Smooth muscle cell (in vitro differentiated cells): ENCODE results near the gene ITGA8. TPM values are rescaled to one million over a fixed set of nuclear protein-coding genes. Genes with fewer than 3 reads are reported as not detected.
"Not testable (repeated sequence)": the region's sequence is repeated elsewhere in the genome, so short reads cannot be mapped to it uniquely, and the experiment has no call there.

Source experiments
- DNase-seq: peaks from one replicate; lab custom pipeline; 2025; ENCODE audit not compliant: unreplicated experiment; lab: John Stamatoyannopoulos, UW
- H2AFZ ChIP-seq: fragments of 200-600 bp; sonication (generic); 2 replicates; pipeline ENCODE4 v1.6.0; 2016; ENCODE audit warnings: antibody characterized with exemption, low read depth, mild to moderate bottlenecking
- H3F3A ChIP-seq: fragments of 200-600 bp; sonication (generic); 2 replicates; pipeline ENCODE4 v1.6.0; 2017; ENCODE audit warnings: antibody characterized with exemption, low read depth
- H3K27ac ChIP-seq: fragments of 200-600 bp; sonication (generic); 2 replicates; pipeline ENCODE4 v1.5.1; 2016; ENCODE audit warnings: low read depth, mild to moderate bottlenecking
- H3K27me3 ChIP-seq: fragments of 200-600 bp; sonication (generic); 2 replicates; pipeline ENCODE4 v1.6.1; 2016; ENCODE audit warnings: low read depth, mild to moderate bottlenecking
- H3K36me3 ChIP-seq: fragments of 200-600 bp; sonication (generic); 2 replicates; pipeline ENCODE4 v1.5.1; 2016; ENCODE audit warnings: low read depth
- H3K4me1 ChIP-seq: fragments of 200-600 bp; sonication (generic); 2 replicates; pipeline ENCODE4 v1.5.1; 2016; ENCODE audit warnings: low read depth
- H3K4me2 ChIP-seq: fragments of 200-600 bp; sonication (generic); 2 replicates; pipeline ENCODE4 v1.6.0; 2016; ENCODE audit warnings: mild to moderate bottlenecking
- H3K4me3 ChIP-seq: fragments of 200-600 bp; sonication (generic); 2 replicates; pipeline ENCODE4 v1.5.1; 2016; ENCODE audit warnings: mild to moderate bottlenecking
- H3K79me2 ChIP-seq: fragments of 200-600 bp; sonication (generic); 2 replicates; pipeline ENCODE4 v1.6.0; 2016; ENCODE audit warnings: low read depth, mild to moderate bottlenecking
- H3K9ac ChIP-seq: fragments of 200-600 bp; sonication (generic); 2 replicates; pipeline ENCODE4 v1.6.0; 2016; ENCODE audit warnings: low read depth
- H3K9me3 ChIP-seq: fragments of 200-600 bp; sonication (generic); replicated peaks from 2 replicates; pipeline ENCODE4 v1.5.1; 2016; ENCODE audit warnings: low read depth
- H4K20me1 ChIP-seq: fragments of 200-600 bp; sonication (generic); 2 replicates; pipeline ENCODE4 v1.6.0; 2016; ENCODE audit warnings: low read depth
- WGBS: methylation state at CpG from one replicate; pipeline ENCODE4 v1.1.7; 2016; ENCODE audit warnings: low lambda C conversion rate; 5-methylcytosine and 5-hydroxymethylcytosine counted together
- polyA plus RNA-seq: library from polyadenylated mRNA; unstranded; fragments of >200 nt; fragmentation: Nextera tagmentation; extraction: Ambion mirVana; gene quantifications from 2 replicates; pipeline ENCODE4 v1.2.1, GENCODE V29; 2016
- total RNA-seq: library from RNA; depleted of rRNA; stranded (reverse); fragments of >200 nt; gene quantifications from 2 replicates; pipeline ENCODE4 v1.2.3, GENCODE V29; 2014
- TF ChIP-seq, protein P1 (sequence below): fragments of 200-600 bp; sonication (generic); IDR thresholded peaks from 2 replicates; pipeline ENCODE4 v1.5.1; 2017; ENCODE audit warnings: borderline replicate concordance, mild to moderate bottlenecking, antibody characterized with exemption; ENCODE audit not compliant: insufficient read depth, poor library complexity, severe bottlenecking

ITGA8 gene
- total and polyA plus RNA-seq, 2 experiments from 2014 or later: 0.02 to 0.36 TPM

DNA sequence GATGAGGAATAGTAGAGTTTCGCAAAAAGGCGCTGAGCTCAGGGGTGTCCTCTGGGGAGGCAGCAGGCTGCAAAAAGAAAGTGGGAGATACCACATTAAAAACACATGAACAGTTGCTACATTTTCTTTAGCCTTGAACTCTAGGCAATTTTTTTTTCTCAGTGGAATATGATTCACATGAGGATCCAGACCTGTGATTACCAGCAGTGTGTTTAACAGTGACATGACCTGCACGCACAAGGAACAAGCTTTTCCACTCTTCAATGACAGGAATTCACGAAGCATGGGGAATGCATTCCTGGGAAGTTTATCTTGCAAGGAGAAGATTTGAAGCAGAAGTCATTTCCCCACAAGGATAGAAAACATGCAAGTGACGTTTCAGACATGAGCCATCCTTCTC is 161.6 kb downstream of the ITGA8 start:
- no peaks in the 10 kb centered on the region for H3K4me1 ChIP-seq
- H3K9ac ChIP-seq: no peak overlapping the region
- no peak overlapping the region for H3K4me3 ChIP-seq
- H3K9me3 ChIP-seq: no peaks in the 10 kb centered on the region
- TF ChIP-seq, protein P1, sequence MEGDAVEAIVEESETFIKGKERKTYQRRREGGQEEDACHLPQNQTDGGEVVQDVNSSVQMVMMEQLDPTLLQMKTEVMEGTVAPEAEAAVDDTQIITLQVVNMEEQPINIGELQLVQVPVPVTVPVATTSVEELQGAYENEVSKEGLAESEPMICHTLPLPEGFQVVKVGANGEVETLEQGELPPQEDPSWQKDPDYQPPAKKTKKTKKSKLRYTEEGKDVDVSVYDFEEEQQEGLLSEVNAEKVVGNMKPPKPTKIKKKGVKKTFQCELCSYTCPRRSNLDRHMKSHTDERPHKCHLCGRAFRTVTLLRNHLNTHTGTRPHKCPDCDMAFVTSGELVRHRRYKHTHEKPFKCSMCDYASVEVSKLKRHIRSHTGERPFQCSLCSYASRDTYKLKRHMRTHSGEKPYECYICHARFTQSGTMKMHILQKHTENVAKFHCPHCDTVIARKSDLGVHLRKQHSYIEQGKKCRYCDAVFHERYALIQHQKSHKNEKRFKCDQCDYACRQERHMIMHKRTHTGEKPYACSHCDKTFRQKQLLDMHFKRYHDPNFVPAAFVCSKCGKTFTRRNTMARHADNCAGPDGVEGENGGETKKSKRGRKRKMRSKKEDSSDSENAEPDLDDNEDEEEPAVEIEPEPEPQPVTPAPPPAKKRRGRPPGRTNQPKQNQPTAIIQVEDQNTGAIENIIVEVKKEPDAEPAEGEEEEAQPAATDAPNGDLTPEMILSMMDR: no peak
- H3K4me2 ChIP-seq: peak overlapping the region; percentile 61
- peak overlapping the region; percentile 56 for H3K27ac ChIP-seq
- 28% methylated on average over 5 of the region's 5 CpGs for WGBS
- H2AFZ ChIP-seq: no peak overlapping the region
- H3K79me2 ChIP-seq: no peaks in the 10 kb centered on the region
- no peaks in the 10 kb centered on the region for H3K36me3 ChIP-seq
- H3K27me3 ChIP-seq: no peaks in the 10 kb centered on the region
- no peaks in the 10 kb centered on the region for H3F3A ChIP-seq
- no peaks in the 10 kb centered on the region for H4K20me1 ChIP-seq
- DNase-seq: no peak

DNA sequence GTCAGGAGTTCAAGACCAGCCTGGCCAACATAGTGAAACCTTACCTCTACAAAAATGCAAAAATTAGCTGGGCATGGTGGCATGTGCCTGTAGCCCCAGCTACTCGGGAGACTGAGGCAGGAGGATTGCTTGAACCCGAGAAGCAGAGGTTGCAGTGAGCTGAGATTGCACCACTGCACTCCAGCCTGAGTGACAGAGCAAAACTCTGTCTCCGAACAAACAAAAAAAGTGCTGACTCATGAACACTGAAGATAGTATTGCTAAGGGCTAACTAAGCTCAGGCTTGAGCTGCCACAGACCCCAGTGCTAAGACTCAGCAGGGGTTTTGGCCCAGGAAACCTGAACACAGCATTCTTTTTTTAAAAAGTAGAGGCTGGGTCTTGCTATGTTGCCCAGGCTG is 162.6 kb downstream of the ITGA8 start:
- 71% methylated on average over 3 of the region's 3 CpGs for WGBS

DNA sequence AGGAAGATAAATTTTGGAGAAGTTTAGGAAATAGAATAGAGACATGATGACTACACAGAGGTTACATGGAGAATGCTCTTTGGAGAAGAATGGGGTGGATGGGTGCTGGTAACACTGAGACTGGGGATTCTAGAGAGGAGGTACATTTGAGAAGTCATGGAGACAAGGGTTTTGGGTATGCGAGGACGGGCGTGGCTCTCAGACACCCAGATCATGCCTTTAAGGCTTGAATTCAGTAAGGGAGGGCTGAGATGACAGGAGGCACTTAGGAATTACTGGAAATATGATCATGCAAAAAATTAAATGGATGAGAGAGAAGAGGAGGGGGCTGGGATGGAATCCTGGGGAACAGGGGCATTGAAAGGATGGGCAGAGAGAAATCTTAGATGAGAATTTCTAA is 168.8 kb downstream of the ITGA8 start:
- H3K79me2 ChIP-seq: no peaks in the 10 kb centered on the region
- H3K27ac ChIP-seq: no peak overlapping the region
- no peaks in the 10 kb centered on the region for H4K20me1 ChIP-seq
- H2AFZ ChIP-seq: no peak overlapping the region
- no peaks in the 10 kb centered on the region for H3K36me3 ChIP-seq
- no peaks in the 10 kb centered on the region for H3K27me3 ChIP-seq
- H3K9ac ChIP-seq: no peak overlapping the region
- H3F3A ChIP-seq: no peaks in the 10 kb centered on the region
- WGBS: 96% methylated on average over 3 of the region's 3 CpGs
- H3K9me3 ChIP-seq: no peaks in the 10 kb centered on the region
- H3K4me2 ChIP-seq: no peak overlapping the region
- no peaks in the 10 kb centered on the region for H3K4me1 ChIP-seq
- TF ChIP-seq, protein P1: no peak
- DNase-seq: no peak
- H3K4me3 ChIP-seq: no peak overlapping the region

More for the DNA sequence above, 162.6 kb downstream of the ITGA8 start:
- H3F3A ChIP-seq, H3K4me2 ChIP-seq, H3K27me3 ChIP-seq, H4K20me1 ChIP-seq, H3K9ac ChIP-seq, H3K4me3 ChIP-seq, H3K9me3 ChIP-seq, H3K27ac ChIP-seq, H3K4me1 ChIP-seq, H3K36me3 ChIP-seq, H2AFZ ChIP-seq, H3K79me2 ChIP-seq, DNase-seq: not testable (repeated sequence)

DNA sequence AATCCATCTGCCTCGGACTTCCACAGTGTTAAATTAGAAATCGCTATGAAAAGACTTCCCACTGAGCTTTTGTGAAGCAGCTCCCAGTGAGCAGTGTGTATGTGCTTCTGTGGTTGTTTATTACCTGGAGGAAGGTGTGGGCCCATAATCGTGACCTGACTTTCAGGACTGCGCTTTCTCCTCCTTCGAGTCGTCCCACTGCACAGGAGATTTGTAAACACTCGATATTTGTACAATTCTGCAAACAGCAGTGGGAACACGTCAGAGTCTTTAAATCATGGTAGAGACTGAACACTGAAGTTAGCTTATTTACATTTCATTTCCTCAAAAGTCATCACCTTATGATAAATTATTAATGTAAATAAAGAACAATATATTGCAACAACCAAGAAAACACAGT is 171.4 kb downstream of the ITGA8 start:
- H3K79me2 ChIP-seq: no peaks in the 10 kb centered on the region
- no peaks in the 10 kb centered on the region for H3F3A ChIP-seq
- no peaks in the 10 kb centered on the region for H3K27me3 ChIP-seq
- no peak for DNase-seq
- H3K4me1 ChIP-seq: no peaks in the 10 kb centered on the region
- no peak overlapping the region for H2AFZ ChIP-seq
- 79% methylated on average over 8 of the region's 8 CpGs for WGBS
- no peak overlapping the region for H3K9ac ChIP-seq
- no peaks in the 10 kb centered on the region for H4K20me1 ChIP-seq
- H3K9me3 ChIP-seq: no peaks in the 10 kb centered on the region
- no peaks in the 10 kb centered on the region for H3K36me3 ChIP-seq
- H3K4me2 ChIP-seq: no peak overlapping the region
- no peak overlapping the region for H3K4me3 ChIP-seq
- TF ChIP-seq, protein P1: no peak
- no peak overlapping the region for H3K27ac ChIP-seq
